Measurements from ENCODE around the gene CPSF3. TPM values are rescaled to one million over a fixed set of nuclear protein-coding genes. Genes with fewer than 3 reads are reported as not detected.

Gene CPSF3
- total and polyA plus RNA-seq, 12 donors: 12.8 to 19.8 (median 16.1) TPM

GRCh38 chr2:9441556-9441955 is 18.1 kb downstream of the CPSF3 start:
- ATAC-seq (no peak), DNase-seq (no peak)
- no peaks in the 10 kb centered on the region for H3K27me3 ChIP-seq
- H3K9me3 ChIP-seq: no peaks in the 10 kb centered on the region
- H3K27ac ChIP-seq: no peak overlapping the region
- WGBS, 2 donors: 46 to 60% methylated on average over 3 of the region's 3 CpGs
- H3K36me3 ChIP-seq: peaks cover 0 to 100% (median 44%) of the 10 kb centered on the region in 9 donors
- no peak overlapping the region for H3K4me3 ChIP-seq
- H3K4me1 ChIP-seq: no peaks in the 10 kb centered on the region
- no peak for TF ChIP-seq CTCF (IDR thresholded peaks at IDR 0.05)
- intact Hi-C loops (cut with DNase I): no loop called here

GRCh38 chr2:9443526-9443925 is 20.1 kb downstream of the CPSF3 start:
- intact Hi-C loops (cut with DNase I): no loop called here
- WGBS, 2 donors: 87 to 91% methylated on average over 5 of the region's 5 CpGs
- no peak for DNase-seq
- TF ChIP-seq CTCF (IDR thresholded peaks at IDR 0.05): no peak
- H3K27me3 ChIP-seq: no peaks in the 10 kb centered on the region
- H3K9me3 ChIP-seq: no peaks in the 10 kb centered on the region
- H3K4me1 ChIP-seq: no peaks in the 10 kb centered on the region
- H3K4me3 ChIP-seq: no peak overlapping the region
- no peak for ATAC-seq
- H3K27ac ChIP-seq: no peak overlapping the region
- H3K36me3 ChIP-seq: peaks cover 0 to 99% (median 37%) of the 10 kb centered on the region in 9 donors

GRCh38 chr2:9445089-9445488 is 21.6 kb downstream of the CPSF3 start:
- peaks cover 0 to 99% (median 33%) of the 10 kb centered on the region in 9 donors for H3K36me3 ChIP-seq
- no peaks in the 10 kb centered on the region for H3K9me3 ChIP-seq
- 90 to 96% methylated on average over 7 of the region's 7 CpGs for WGBS, 2 donors
- no peaks in the 10 kb centered on the region for H3K27me3 ChIP-seq
- H3K4me1 ChIP-seq: no peaks in the 10 kb centered on the region
- DNase-seq (no peak), ATAC-seq (no peak)
- no peak for TF ChIP-seq CTCF (IDR thresholded peaks at IDR 0.05)
- no peak overlapping the region for H3K4me3 ChIP-seq
- intact Hi-C loops (cut with DNase I): no loop called here
- no peak overlapping the region for H3K27ac ChIP-seq

- peaks cover 0 to 97% (median 16%) of the 10 kb centered on the region in 9 donors for H3K36me3 ChIP-seq
Measured at GRCh38 chr2:9451231-9451630, 27.8 kb downstream of the CPSF3 start.

More at GRCh38 chr2:9451231-9451630, 27.8 kb downstream of the CPSF3 start:
- Histone ChIP-seq H3K4me1 (no peaks in the 10 kb centered on the region), H3K27me3 (no peaks in the 10 kb centered on the region), H3K4me3 (no peak overlapping the region), H3K27ac (no peak overlapping the region), H3K9me3 (no peaks in the 10 kb centered on the region)
- TF ChIP-seq CTCF (IDR thresholded peaks at IDR 0.05): no peak
- DNase-seq: no peak
- intact Hi-C loops (cut with DNase I): no loop called here
- no peak for ATAC-seq
- WGBS, 2 donors: 95 to 100% methylated on average over 1 of the region's 1 CpG
